NT2/D1 (cell line): ENCODE data around the gene IRX1.
A peak's percentile ranks its signal among the peaks of the same experiment; 100 is the strongest.

ENCODE experiments used
- DNase-seq: peaks from one replicate; pipeline ENCODE4 v3.0.0-alpha.2; 2011; ENCODE audit warnings: low read depth, low spot score
- H3K27me3 ChIP-seq: 2 replicates; pipeline ENCODE4 v1.6.0; 2011; ENCODE audit warnings: mild to moderate bottlenecking; ENCODE audit not compliant: insufficient read length, insufficient read depth
- H3K36me3 ChIP-seq: 2 replicates; pipeline ENCODE4 v1.6.1; 2011; ENCODE audit warnings: mild to moderate bottlenecking, low read length, mixed read lengths; ENCODE audit not compliant: insufficient read depth, insufficient read length
- H3K4me1 ChIP-seq: 2 replicates; pipeline ENCODE4 v1.5.1; 2011; ENCODE audit not compliant: insufficient read depth, insufficient read length
- H3K4me3 ChIP-seq: 2 replicates; pipeline ENCODE4 v1.5.1; 2011; ENCODE audit warnings: low read depth; ENCODE audit not compliant: insufficient read length
- H3K9ac ChIP-seq: 2 replicates; pipeline ENCODE4 v1.6.0; 2011; ENCODE audit warnings: low read depth; ENCODE audit not compliant: insufficient read length
- H3K9me3 ChIP-seq: 2 replicates; pipeline ENCODE4 v1.5.1; 2011; ENCODE audit warnings: mild to moderate bottlenecking, low read length; ENCODE audit not compliant: insufficient read depth
- SUZ12 ChIP-seq: IDR thresholded peaks from 2 replicates; pipeline ENCODE4 v1.6.1; 2011; ENCODE audit not compliant: insufficient read length, insufficient read depth; ENCODE audit errors: extremely low read depth
- YY1 ChIP-seq: IDR thresholded peaks from 2 replicates; pipeline ENCODE4 v1.6.1; 2011; ENCODE audit not compliant: insufficient read length, insufficient read depth
- ZNF274 ChIP-seq: IDR thresholded peaks from 2 replicates; pipeline ENCODE4 v1.6.1; 2011; ENCODE audit warnings: mild to moderate bottlenecking, low read depth, low read length

IRX1 gene

DNA sequence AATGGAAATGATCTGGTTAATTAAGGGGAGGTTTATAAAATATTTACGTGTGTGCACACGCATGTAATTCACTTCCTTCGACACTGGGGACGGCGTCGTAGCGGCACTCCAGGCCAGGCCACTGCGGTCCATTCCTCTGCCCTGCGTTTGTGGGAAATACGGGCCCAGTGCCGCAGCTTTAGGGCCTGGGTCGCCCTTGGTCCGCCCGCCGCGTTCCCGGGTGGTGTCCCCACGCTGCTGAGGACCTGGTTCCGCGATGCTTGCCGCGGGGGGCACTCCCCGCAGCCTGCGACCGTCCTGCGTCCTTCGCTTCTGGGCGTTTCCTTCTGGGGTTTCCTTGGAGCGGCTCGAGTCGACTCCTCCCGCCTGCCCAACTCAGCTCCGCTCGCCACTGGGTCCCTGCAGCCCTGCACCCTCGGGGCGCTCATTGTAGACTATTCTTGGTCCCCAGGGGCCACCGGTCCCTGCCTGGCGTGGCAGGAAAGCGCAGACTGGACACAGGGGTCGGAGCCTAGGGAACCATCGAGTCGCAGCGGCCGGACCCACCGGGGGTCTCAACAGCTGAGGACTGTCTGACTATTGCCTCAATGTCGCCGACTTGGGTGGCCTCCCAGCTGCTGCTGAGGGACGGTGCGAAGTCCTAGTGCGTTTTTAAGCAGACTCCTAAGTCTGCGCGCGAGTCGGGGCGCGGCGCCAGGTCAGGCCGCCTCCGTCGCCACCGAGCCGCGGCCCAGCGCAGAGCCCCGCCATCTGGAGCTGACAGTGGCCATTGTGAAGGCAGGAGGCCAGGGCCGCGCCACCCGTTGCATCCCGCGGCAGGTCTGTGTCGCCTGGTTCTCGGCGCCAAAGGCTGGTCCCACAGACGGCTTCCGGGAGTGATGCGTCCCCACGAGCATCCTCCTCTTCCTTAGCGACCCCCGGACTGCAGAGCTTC is 4.4 kb upstream of the IRX1 start:
- H3K4me3 ChIP-seq = peak overlapping the region; percentile 43

DNA sequence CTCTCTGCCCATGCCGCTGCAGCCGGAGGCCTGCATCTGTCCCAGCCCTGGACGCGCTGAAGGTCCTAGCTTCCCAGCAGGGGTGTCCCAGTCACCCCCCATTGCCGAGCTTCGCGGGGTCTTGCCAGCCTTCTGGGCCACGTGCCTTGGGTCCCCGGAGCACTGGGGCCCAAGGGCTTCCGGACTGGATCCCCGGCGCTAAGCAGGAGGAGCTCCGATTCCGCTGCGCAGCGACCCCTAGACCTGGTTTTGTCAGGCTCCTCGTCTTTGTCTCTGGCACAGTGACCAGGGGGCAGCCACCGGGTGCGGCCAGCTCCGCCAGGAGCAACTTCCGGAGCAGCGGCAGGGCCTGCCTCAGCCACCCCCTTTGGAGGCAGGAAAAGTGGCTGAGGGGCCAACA is 3.3 kb upstream of the IRX1 start:
- Histone ChIP-seq H3K9ac (no peak overlapping the region), H3K4me3 (no peak overlapping the region), H3K27me3 (peaks cover 83% of the 10 kb centered on the region), H3K36me3 (no peaks in the 10 kb centered on the region), H3K4me1 (peaks cover 5% of the 10 kb centered on the region), H3K9me3 (no peaks in the 10 kb centered on the region)
- no peak for DNase-seq
- TF ChIP-seq ZNF274 = no peak
- no peak for TF ChIP-seq YY1
- TF ChIP-seq SUZ12 = no peak

More for the DNA sequence above, 4.4 kb upstream of the IRX1 start:
- H3K36me3 ChIP-seq = no peaks in the 10 kb centered on the region
- no peaks in the 10 kb centered on the region for H3K9me3 ChIP-seq
- H3K9ac ChIP-seq = peak overlapping the region; percentile 76
- no peak for DNase-seq
- peaks cover 5% of the 10 kb centered on the region for H3K4me1 ChIP-seq
- H3K27me3 ChIP-seq = peaks cover 83% of the 10 kb centered on the region
- TF ChIP-seq YY1 (no peak), ZNF274 (no peak), SUZ12 (peak; percentile 71)

DNA sequence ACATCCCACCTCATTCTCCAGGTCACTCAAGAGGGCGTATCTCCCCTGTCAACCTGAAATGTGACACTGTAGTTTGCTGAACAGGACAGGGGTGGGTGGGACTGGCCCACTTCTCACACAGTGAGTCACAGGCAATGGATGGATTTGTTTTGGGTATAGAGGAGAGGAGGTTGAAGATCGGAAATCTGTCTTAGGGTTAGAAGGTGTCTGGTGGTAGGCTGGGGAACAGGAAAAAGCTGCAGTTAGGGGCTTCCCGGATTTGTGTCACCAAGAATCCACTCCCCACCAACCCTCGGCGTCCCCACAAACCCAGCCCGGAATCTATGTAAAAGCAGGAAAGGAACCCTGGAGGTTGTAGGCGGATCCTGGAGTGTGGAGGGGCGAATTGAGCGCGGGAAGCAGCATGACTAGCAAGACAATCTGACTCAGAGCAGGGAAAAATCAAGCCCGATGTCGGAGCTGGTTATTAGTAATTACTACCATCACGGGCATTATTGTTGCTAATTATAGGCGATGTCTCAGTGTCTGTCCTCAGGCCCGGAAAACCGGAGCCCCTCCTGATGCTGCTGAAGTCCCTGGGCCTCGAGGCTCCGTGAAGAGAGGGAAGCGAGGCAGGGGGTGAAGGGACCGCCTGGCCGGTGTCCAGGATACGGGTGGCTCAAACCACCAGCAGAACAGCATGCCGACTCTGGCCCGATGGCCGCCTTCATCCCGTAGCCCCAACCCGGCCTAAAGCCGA is 1.7 kb upstream of the IRX1 start:
- Histone ChIP-seq H3K27me3 (peaks cover 82% of the 10 kb centered on the region), H3K4me1 (peaks cover 5% of the 10 kb centered on the region), H3K36me3 (no peaks in the 10 kb centered on the region), H3K9me3 (no peaks in the 10 kb centered on the region), H3K9ac (peak overlapping the region; percentile 77), H3K4me3 (peak overlapping the region; percentile 42)
- no peak for DNase-seq
- TF ChIP-seq YY1 (no peak), ZNF274 (no peak), SUZ12 (no peak)

DNA sequence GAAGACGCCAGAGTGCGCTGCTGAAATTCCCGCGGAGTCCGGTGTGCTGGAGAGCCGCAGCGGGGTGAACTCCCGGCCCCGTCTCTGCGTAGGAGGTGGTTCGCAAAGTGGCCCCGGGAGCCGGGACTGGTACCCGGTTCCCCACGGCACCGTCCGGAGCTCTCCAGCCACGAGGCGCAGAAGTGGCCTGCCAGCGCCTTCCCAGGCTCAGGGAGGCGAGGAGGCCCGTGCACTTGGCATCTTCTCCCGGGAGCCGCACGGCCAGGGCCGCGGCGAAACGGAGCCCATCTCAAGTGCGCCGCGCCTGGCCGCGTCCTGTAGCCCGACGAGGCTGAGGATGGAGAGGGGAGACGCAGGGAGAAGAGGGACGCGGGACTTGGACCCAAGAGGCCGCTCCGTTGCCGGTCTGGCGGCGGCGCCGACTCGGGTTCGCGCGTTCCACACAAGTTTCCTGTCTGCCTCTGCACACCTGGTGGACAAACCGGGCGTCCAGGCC is 1.1 kb upstream of the IRX1 start:
- no peak for TF ChIP-seq SUZ12
- no peak for TF ChIP-seq YY1
- no peak for TF ChIP-seq ZNF274
- H3K36me3 ChIP-seq = no peaks in the 10 kb centered on the region
- H3K4me3 ChIP-seq = peak overlapping the region; percentile 42
- DNase-seq = no peak
- H3K9ac ChIP-seq = peak overlapping the region; percentile 77
- H3K4me1 ChIP-seq = peaks cover 5% of the 10 kb centered on the region
- peaks cover 82% of the 10 kb centered on the region for H3K27me3 ChIP-seq
- H3K9me3 ChIP-seq = no peaks in the 10 kb centered on the region

DNA sequence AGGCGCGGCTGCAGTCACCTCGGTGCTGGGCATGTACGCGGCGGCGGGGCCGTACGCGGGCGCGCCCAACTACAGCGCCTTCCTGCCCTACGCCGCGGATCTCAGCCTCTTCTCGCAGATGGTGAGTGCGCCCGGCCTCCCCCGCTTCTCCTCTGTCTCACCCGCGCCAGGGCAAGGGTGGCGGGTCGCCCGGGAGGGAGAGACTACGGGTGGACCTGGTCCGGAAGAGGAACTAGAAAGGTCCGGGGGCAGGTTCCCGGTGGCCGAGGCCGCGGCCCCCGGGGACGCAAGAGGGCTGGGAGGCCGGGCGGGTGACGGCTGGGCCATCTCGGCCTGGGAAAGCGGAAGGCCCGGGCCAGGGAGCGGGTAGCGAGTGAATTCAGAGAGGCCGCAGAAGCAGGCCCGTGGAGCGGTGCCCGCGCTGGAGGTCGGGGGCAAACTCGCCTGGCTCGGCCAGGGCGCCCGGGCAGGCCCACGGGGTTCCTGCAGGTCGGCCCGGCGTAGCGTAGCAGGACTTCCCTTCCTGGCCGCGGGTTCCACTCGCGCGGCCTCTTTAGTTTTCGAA is 711 bp downstream of the IRX1 start:
- peak overlapping the region; percentile 74 for H3K9ac ChIP-seq
- H3K9me3 ChIP-seq = no peaks in the 10 kb centered on the region
- H3K27me3 ChIP-seq = peaks cover 76% of the 10 kb centered on the region
- no peak for TF ChIP-seq SUZ12
- TF ChIP-seq ZNF274 = no peak
- no peak for TF ChIP-seq YY1
- H3K4me1 ChIP-seq = peaks cover 8% of the 10 kb centered on the region
- DNase-seq = no peak
- peak overlapping the region; percentile 59 for H3K4me3 ChIP-seq
- no peaks in the 10 kb centered on the region for H3K36me3 ChIP-seq

DNA sequence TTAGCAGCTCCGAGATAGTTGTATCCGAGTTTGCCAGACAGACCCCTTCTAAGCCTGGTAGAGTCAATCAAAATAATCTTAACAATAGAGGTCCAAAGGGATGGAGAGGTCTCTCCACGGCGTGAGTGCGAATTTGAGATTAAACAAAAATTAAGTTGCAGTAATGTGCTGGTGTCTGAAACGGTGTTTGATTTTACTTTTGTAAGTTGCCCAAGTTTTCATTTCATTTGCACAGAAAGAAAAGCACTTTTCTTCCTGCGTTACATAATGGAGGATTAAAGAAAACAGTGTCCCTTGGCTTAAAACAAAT is 1.2 kb downstream of the IRX1 start:
- Histone ChIP-seq H3K9ac (peak overlapping the region; percentile 74), H3K27me3 (peaks cover 76% of the 10 kb centered on the region), H3K4me3 (peak overlapping the region; percentile 59), H3K36me3 (no peaks in the 10 kb centered on the region), H3K9me3 (no peaks in the 10 kb centered on the region), H3K4me1 (peaks cover 8% of the 10 kb centered on the region)
- TF ChIP-seq ZNF274 (no peak), SUZ12 (peak; percentile 24), YY1 (no peak)
- DNase-seq = no peak

DNA sequence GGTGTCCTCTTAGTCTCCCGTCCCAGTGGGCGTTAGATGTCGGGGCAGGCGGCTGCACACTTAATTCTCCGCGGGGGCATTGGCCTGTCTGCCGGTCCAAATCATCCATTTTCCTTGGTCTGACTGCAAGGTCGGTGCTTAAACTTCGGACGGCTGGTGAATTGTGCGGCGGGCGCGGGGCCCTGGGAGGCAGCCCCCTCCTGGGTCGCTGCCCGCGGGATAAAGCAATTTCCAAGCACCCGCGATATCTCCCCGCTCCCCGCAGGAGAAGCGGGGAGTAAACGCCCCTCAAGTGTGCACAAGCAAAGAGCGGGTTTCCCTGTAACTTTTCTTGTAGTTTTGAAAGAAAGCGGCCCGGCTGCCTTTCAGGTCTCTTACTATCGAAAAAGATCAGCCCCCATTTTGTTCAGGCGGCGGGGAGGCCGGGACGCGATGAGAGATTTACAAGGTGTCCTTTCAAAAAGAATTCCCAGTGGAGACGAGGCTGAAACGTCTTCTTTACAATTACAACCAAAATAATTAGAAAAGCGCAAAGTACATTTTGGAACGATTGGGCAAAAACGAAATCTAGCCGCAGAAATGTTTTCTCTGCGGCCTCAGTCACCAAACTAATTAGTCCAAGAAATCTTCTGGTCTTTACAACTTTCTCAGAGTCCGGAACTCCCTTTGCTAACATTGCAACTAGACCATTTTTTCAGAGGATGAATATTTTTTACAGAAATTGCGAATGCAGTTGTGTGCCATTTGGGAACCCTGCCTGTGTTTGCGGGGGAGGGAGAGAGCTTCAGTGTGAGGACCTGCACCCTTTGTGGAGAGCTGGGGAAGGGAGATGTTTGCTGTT is 1.8 kb downstream of the IRX1 start:
- Histone ChIP-seq H3K4me1 (peaks cover 11% of the 10 kb centered on the region), H3K9me3 (no peaks in the 10 kb centered on the region)

More for the DNA sequence above, 1.8 kb downstream of the IRX1 start:
- peak overlapping the region; percentile 50 for H3K9ac ChIP-seq
- no peak for DNase-seq
- H3K4me3 ChIP-seq = peak overlapping the region; percentile 59
- TF ChIP-seq YY1 (no peak), SUZ12 (no peak), ZNF274 (no peak)
- no peaks in the 10 kb centered on the region for H3K36me3 ChIP-seq
- H3K27me3 ChIP-seq = peaks cover 76% of the 10 kb centered on the region
